ENCODE results near the gene OTUB2. TPM values are rescaled to one million over a fixed set of nuclear protein-coding genes. Genes with fewer than 3 reads are reported as not detected.
A peak's percentile ranks its signal among the peaks of the same experiment; 100 is the strongest.
"Not testable (repeated sequence)": the region's sequence is repeated elsewhere in the genome, so short reads cannot be mapped to it uniquely, and the experiment has no call there.

The OTUB2 gene
- total RNA-seq, 2 experiments from 2014 or later: 1.6 to 1.7 TPM

DNA sequence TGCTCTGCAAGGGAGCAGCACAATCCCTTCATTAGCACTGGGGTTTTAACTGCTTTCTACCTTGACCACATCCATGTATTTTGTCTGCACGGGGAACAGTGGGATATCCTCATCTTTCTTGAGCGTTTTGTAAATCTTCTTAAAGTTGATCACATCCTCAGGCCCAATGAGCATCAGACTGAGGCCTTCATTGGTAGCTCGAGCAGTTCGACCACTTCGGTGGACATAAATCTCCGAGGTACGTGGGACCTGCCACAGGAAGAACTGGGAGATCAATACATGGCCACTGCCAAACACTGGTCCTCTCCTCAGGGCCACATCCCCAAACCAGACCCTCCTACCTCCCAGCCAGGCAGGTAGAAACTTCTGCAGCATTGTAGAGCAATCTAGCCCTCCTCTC lies 28.8 kb downstream of the OTUB2 start:
- Mint-ChIP-seq H3K36me3 (ENCODE audit: low read depth) (peaks cover 54% of the 10 kb centered on the region), H3K27ac (peak overlapping the region; percentile 59), H3K27me3 (ENCODE audit: low read depth) (no peaks in the 10 kb centered on the region), H3K9me3 (no peaks in the 10 kb centered on the region), H3K4me1 (ENCODE audit: low read depth) (peaks cover 34% of the 10 kb centered on the region), H3K4me3 (no peak overlapping the region)
- no peak for DNase-seq
- CTCF ChIA-PET: interaction anchor here (1.3 kb wide), 1 partner anchor 19 kb away, joined by 4 read pairs; no protein-coding TSS in a partner anchor
- intact Hi-C loops (cut with micrococcal nuclease): no loop called here

DNA sequence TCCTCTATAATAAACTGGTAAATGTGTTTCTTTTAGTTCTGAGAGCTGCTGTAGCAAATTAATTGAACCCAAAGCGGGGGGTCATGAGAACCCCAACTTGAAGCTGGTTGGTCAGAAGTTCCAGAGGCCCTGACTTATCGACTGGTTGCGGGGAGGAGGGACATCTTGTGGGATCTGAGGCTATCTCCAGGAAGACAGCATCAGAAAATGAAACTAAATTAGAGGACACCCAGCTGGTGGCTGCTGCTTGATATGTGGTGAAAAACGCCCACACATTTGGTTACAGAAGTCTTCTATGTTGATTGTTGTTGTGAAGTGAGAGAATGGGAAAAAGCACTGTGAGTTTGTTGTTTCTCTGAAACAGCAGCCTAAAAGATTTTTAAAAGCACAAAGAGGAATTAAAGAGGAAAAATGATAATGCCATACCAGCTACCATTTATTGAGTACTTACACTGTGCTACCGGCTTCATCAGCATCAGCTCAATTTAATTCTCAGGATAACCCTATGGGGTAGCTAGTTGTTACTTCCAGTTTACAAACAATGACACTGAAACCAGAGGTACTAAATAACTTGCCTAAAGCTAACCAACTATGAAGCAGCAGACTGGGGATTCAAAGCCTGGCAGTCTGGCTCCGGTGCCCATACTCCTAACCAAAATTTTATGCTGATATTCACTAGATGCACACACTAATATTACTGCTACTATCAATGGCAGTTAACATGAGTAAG lies 30.6 kb downstream of the OTUB2 start:
- CTCF ChIA-PET: interaction anchor here (1.2 to 3.7 kb wide), 7 partner anchors 8 to 117 kb away, joined by 3 to 15 read pairs (median 7); no protein-coding TSS in a partner anchor
- peak; percentile 19 for DNase-seq
- peaks cover 51% of the 10 kb centered on the region for H3K36me3 Mint-ChIP-seq (ENCODE audit: low read depth)
- H3K4me3 Mint-ChIP-seq: no peak overlapping the region
- no peaks in the 10 kb centered on the region for H3K27me3 Mint-ChIP-seq (ENCODE audit: low read depth)
- H3K4me1 Mint-ChIP-seq (ENCODE audit: low read depth): peaks cover 43% of the 10 kb centered on the region
- intact Hi-C loops (cut with micrococcal nuclease): loop anchor here (2.0 kb wide), 1 partner anchor 24 kb away; the partner anchor contains the start of genes DDX24 and IFI27L1
- H3K27ac Mint-ChIP-seq: peak overlapping the region; percentile 83
- no peaks in the 10 kb centered on the region for H3K9me3 Mint-ChIP-seq

DNA sequence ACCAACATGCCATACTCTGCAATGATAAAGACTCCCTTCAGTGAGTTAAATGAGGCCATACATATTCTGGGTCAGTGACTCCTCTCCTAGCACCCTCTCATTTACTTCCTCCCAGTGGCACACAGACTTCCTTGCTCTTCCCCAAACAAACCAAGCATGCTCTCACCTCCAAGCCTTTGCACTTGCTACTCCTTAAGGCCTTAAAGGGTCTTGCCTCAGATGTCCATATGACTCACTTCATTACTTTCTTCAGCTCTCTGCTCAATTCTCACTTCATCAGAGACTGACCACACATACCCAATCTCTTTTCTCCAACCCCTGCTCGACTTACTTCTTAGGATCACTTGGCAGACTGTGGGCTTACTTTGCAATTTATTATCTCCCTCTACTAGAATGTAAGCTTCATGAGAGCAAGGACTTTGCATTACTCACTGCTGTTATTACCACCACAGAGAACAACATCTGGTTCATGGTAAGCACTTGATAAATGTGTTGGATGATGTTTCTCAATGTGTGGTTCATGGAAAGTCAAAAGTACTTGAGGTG lies 32.1 kb downstream of the OTUB2 start:
- Mint-ChIP-seq H3K4me3 (no peak overlapping the region), H3K4me1 (ENCODE audit: low read depth) (peaks cover 46% of the 10 kb centered on the region), H3K27ac (no peak overlapping the region), H3K36me3 (ENCODE audit: low read depth) (peaks cover 52% of the 10 kb centered on the region), H3K27me3 (ENCODE audit: low read depth) (no peaks in the 10 kb centered on the region), H3K9me3 (no peaks in the 10 kb centered on the region)
- intact Hi-C loops (cut with micrococcal nuclease): no loop called here
- no peak for DNase-seq
- CTCF ChIA-PET: interaction anchor here (1.1 to 3.7 kb wide), 7 partner anchors 9 to 119 kb away, joined by 3 to 15 read pairs (median 7); no protein-coding TSS in a partner anchor

DNA sequence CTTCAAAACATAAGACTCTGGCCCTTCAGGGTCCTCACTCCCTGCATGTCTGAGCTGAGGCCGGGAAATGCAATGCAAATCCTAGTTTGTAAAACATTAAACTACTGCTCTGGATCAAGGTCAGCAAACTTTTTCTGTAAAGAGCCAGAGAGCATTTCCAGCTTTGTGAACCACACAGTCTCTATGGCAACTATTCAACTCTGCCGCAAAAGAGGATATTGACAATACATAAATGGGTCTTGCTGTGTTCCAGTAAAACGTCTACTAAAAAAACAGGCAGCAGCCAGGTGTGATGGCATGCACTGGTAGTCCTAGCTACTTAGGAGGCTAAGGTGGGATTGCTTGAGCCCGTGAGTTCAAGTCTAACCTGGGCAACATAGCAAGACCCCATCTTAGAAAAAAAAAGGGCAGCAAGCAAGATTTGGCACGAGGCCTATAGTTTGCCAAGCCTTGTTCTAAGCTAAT lies 32.6 kb downstream of the OTUB2 start:
- Mint-ChIP-seq H3K27me3 (ENCODE audit: low read depth) (no peaks in the 10 kb centered on the region), H3K4me3 (no peak overlapping the region), H3K36me3 (ENCODE audit: low read depth) (peaks cover 52% of the 10 kb centered on the region), H3K4me1 (ENCODE audit: low read depth) (peaks cover 48% of the 10 kb centered on the region), H3K9me3 (no peaks in the 10 kb centered on the region), H3K27ac (no peak overlapping the region)
- no peak for DNase-seq
- CTCF ChIA-PET: interaction anchor here (1.1 to 3.7 kb wide), 2 partner anchors 23 to 78 kb away, joined by 6 to 15 read pairs; no protein-coding TSS in a partner anchor
- intact Hi-C loops (cut with micrococcal nuclease): no loop called here

DNA sequence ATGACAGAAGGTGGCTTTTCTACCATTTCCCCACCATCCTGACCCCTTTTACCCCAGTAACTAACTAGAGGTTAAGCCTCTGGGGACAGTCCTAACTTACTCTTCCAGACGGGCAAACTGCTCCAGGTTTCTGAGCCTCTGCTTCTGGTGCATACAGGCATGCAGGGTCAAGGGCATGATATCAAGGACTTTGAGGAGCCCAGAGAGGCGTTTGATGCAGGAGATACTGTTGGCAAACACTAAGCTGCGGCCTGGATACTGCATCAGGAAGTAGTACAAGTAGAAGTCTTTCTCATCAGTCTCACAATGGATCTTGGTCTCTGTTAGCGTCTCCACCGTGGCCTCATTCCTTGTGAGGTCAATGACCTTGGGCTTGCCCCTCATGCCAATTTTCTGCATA lies 33.9 kb downstream of the OTUB2 start:
- Mint-ChIP-seq H3K27me3 (ENCODE audit: low read depth) (no peaks in the 10 kb centered on the region), H3K4me1 (ENCODE audit: low read depth) (peaks cover 57% of the 10 kb centered on the region), H3K36me3 (ENCODE audit: low read depth) (peaks cover 48% of the 10 kb centered on the region), H3K9me3 (no peaks in the 10 kb centered on the region), H3K27ac (peak overlapping the region; percentile 2), H3K4me3 (no peak overlapping the region)
- intact Hi-C loops (cut with micrococcal nuclease): no loop called here
- no peak for DNase-seq
- CTCF ChIA-PET: no interaction called here

DNA sequence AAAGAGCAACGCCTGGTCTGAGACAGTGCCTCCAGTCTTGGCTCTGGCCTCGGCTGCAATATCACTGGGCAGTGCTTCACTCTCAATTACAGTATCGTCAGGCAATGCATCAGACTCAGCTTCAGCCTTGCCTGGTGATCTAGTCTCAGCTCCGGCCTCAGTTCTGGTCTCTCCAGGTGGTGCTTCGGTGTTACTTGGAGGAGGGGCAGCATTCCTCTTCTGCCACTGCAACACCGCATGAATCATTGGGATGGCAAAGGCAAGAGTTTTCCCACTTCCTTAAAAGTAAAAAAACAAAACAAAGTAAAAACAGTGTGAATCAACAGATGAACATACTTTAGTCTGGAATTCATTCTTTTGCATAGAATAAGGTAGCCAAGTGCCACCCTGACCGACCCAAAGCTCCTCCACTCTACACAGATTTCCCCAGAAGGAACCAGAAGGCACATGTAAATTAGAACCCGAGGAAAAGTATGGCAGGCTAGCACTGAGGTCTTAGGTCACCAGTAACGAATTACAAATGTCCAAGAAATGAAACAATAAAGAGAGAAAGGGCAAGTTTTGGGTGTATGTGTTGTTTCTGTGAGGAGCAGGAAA lies 36.3 kb downstream of the OTUB2 start:
- no peak overlapping the region for H3K4me3 Mint-ChIP-seq

DNA sequence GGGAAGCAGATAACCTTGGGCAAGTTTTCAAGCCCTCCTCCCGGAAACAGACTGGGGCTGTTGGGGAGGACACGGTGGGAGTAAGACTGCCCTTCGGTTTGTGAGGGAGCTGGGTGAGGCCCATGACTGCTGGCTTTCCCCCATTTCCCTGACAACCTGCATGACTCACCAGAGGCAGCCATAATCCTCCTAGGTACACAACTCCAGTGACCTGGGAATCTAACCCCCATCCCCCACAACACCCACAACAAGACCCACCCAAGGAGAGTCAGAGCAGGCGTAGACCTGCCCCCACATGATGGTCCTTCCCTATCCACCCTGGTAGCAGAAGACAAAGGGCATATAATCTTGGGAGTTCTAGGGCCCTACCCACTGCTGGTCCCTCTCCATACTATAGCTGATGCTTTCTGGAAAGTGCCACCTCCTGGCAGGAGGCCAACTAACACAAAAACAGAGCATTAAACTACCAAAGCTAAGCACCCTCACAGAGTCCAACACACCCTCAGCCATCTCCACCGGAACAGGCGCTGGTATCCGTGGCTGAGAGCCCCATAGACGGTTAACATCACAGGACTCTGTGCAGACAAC lies 40.0 kb downstream of the OTUB2 start:
- CTCF ChIA-PET: interaction anchor here (1.1 to 3.0 kb wide), 3 partner anchors 30 to 71 kb away, joined by 3 to 16 read pairs (median 8); no protein-coding TSS in a partner anchor

More for the DNA sequence above, 36.3 kb downstream of the OTUB2 start:
- Mint-ChIP-seq H3K36me3 (ENCODE audit: low read depth) (peaks cover 40% of the 10 kb centered on the region), H3K27me3 (ENCODE audit: low read depth) (no peaks in the 10 kb centered on the region), H3K27ac (no peak overlapping the region), H3K9me3 (no peaks in the 10 kb centered on the region), H3K4me1 (ENCODE audit: low read depth) (peaks cover 71% of the 10 kb centered on the region)
- DNase-seq: no peak
- intact Hi-C loops (cut with micrococcal nuclease): no loop called here
- CTCF ChIA-PET: no interaction called here

DNA sequence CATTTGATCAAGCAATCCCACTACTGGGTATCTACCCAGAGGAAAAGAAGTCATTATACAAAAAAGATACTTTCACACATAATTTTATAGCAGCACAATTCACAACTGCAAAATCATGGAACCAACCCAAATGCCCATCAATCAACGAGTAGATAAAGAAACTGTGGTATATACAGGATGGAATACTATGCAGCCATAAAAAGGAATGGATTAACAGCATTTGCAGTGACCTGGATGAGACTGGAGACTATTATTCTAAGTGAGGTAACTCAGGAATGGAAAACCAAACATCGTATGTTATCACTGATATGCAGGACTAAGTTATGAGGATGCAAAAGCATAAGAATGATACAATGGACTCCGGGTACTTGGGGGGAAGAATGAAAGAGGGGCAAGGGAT lies 45.9 kb downstream of the OTUB2 start:
- DNase-seq; intact Hi-C loops (cut with micrococcal nuclease); H3K27me3 Mint-ChIP-seq (ENCODE audit: low read depth); H3K27ac Mint-ChIP-seq; H3K4me3 Mint-ChIP-seq: not testable (repeated sequence)
- H3K36me3 Mint-ChIP-seq (ENCODE audit: low read depth): peaks cover 72% of the 10 kb centered on the region
- H3K9me3 Mint-ChIP-seq: peaks cover 51% of the 10 kb centered on the region
- peaks cover 74% of the 10 kb centered on the region for H3K4me1 Mint-ChIP-seq (ENCODE audit: low read depth)
- CTCF ChIA-PET: interaction anchor here (0.7 kb wide), 1 partner anchor 58 kb away, joined by 3 read pairs; no protein-coding TSS in a partner anchor

More for the DNA sequence above, 40.0 kb downstream of the OTUB2 start:
- Mint-ChIP-seq H3K27ac (peak overlapping the region; percentile 80), H3K9me3 (peaks cover 29% of the 10 kb centered on the region), H3K4me3 (no peak overlapping the region), H3K27me3 (ENCODE audit: low read depth) (no peaks in the 10 kb centered on the region), H3K36me3 (ENCODE audit: low read depth) (peaks cover 54% of the 10 kb centered on the region), H3K4me1 (ENCODE audit: low read depth) (peaks cover 79% of the 10 kb centered on the region)
- intact Hi-C loops (cut with micrococcal nuclease): loop anchor here (2.0 kb wide), 1 partner anchor 15 kb away; the partner anchor contains the start of genes DDX24 and IFI27L1
- DNase-seq: no peak

DNA sequence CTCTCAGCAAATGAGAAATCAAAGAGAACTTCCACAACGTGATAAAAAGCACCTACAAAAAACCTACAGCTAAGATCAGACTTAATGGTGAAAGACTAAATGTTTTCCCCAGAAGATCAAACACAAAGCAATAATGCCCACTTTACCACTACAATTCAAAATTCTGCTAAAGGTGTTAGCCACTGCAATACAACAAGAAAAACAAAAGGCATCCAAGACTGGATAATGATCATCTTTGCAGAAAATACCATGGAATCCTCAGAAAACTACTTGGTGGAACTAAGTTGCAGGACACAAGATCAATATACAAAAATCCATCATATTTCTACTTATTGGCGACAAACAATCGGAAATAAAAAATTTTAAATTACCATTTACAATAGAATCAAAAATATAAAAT lies 48.4 kb downstream of the OTUB2 start:
- peaks cover 36% of the 10 kb centered on the region for H3K9me3 Mint-ChIP-seq
- peak overlapping the region; percentile 39 for H3K4me3 Mint-ChIP-seq
- peaks cover 70% of the 10 kb centered on the region for H3K4me1 Mint-ChIP-seq (ENCODE audit: low read depth)
- H3K27ac Mint-ChIP-seq: no peak overlapping the region
- intact Hi-C loops (cut with micrococcal nuclease): no loop called here
- DNase-seq: no peak
- H3K27me3 Mint-ChIP-seq (ENCODE audit: low read depth): no peaks in the 10 kb centered on the region
- CTCF ChIA-PET: interaction anchor here (0.6 kb wide), 1 partner anchor 135 kb away, joined by 3 read pairs; no protein-coding TSS in a partner anchor
- H3K36me3 Mint-ChIP-seq (ENCODE audit: low read depth): peaks cover 76% of the 10 kb centered on the region

DNA sequence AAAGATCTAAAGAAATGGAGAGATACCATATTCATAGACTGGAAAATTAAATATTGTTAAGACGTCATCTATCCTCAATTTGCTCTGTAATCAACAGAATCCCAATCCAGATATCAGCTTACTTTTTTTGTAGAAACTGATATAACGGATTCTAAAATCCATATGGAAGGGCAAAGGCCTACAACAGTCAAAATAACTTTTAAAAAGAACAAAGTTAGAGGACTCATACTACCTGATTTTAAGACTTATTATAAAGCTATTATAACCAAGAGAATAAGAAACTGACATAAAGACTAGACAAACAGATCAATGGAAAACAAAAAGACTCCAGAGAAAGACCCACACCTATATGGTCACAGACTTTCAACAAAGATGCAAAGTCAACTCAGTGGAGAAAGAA lies 48.9 kb downstream of the OTUB2 start:
- no peak overlapping the region for H3K27ac Mint-ChIP-seq

DNA sequence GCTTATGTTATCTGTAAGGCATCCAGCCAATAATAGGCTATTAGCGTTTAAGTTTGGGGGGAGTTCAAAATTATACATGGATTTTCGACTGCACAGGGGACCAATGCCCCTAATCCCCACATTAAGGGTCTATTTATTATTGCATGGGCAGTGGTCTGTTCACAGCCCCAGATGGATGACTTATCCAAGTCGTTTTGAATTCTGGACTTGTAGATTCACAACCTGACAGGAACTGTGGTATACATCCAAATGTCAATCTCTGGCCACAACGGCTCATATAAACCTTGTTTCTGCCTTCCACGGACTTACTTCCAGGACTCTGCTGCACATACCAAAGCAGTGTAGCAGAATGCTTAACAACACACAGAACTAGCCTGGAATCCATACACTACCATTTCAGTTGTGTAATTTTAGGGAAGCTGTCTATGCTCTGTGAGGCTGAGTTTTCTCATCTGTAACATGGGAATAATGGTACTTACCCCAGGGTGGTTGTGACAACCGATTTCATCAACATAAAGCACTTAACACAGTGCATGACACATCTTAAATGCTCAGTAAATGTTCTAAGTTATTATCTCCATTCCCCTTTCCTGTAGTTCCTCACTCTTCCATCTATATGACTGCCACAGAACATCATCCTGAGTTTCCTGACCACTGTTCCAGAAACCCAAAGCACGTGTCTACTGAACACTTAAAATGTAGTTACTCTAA lies 51.1 kb downstream of the OTUB2 start:
- peaks cover 60% of the 10 kb centered on the region for H3K4me1 Mint-ChIP-seq (ENCODE audit: low read depth)
- H3K36me3 Mint-ChIP-seq (ENCODE audit: low read depth): peaks cover 62% of the 10 kb centered on the region
- intact Hi-C loops (cut with micrococcal nuclease): no loop called here
- H3K4me3 Mint-ChIP-seq: peak overlapping the region; percentile 68
- H3K27me3 Mint-ChIP-seq (ENCODE audit: low read depth): no peaks in the 10 kb centered on the region
- H3K27ac Mint-ChIP-seq: peak overlapping the region; percentile 22
- peaks cover 17% of the 10 kb centered on the region for H3K9me3 Mint-ChIP-seq
- CTCF ChIA-PET: interaction anchor here (0.6 kb wide), 1 partner anchor 27 kb away, joined by 7 read pairs; no protein-coding TSS in a partner anchor
- no peak for DNase-seq

More for the DNA sequence above, 48.9 kb downstream of the OTUB2 start:
- peaks cover 75% of the 10 kb centered on the region for H3K36me3 Mint-ChIP-seq (ENCODE audit: low read depth)
- peak overlapping the region; percentile 8 for H3K4me3 Mint-ChIP-seq
- peaks cover 70% of the 10 kb centered on the region for H3K4me1 Mint-ChIP-seq (ENCODE audit: low read depth)
- no peaks in the 10 kb centered on the region for H3K27me3 Mint-ChIP-seq (ENCODE audit: low read depth)
- no peak for DNase-seq
- CTCF ChIA-PET: no interaction called here
- H3K9me3 Mint-ChIP-seq: peaks cover 32% of the 10 kb centered on the region
- intact Hi-C loops (cut with micrococcal nuclease): no loop called here

All from activated naive CD4-positive, alpha-beta T cell treated with anti-CD3 and anti-CD28 coated beads for 36 hours (primary cell).